Naive thymus-derived CD8-positive, alpha-beta T cell (primary cell): Measurements from ENCODE around the gene KCTD2. TPM values are rescaled to one million over a fixed set of nuclear protein-coding genes. Genes with fewer than 3 reads are reported as not detected.
A peak's percentile ranks its signal among the peaks of the same experiment; 100 is the strongest.

Experiments
- ATAC-seq, 2 donors: fragments of 150-1000 bp; cut with Tn5 transposase in 1 of 2; sonication (Bioruptor Pico), chemical (Tn5 transposase) in 1 of 2; 1 replicate in 1 of 2; 2 replicates in 1 of 2; pipeline ENCODE4 v1.10.0; 2021; ENCODE audit warnings: mild to moderate bottlenecking in 2 of 2, moderate library complexity in 2 of 2
- POLR2A ChIA-PET: fragments of 350-600 bp; sonication (Branson Sonifier 250); formaldehyde crosslinking; loops from one replicate; lab custom pipeline; 2021; ENCODE audit warnings: antibody characterized with exemption; lab: Charles Lee
- DNase-seq, 10 donors: peaks; one replicate each; pipeline versions ENCODE4 v3.0.0 to v3.0.0-alpha.2; 2020 to 2022
- H3K27ac Mint-ChIP-seq, 10 donors: one replicate each; pipeline ENCODE4 v1.8.0; 2020 to 2022; ENCODE audit warnings: mild to moderate bottlenecking in 10 of 10, mixed read lengths in 10 of 10, moderate library complexity in 4 of 10, inconsistent platforms in 1 of 10
- H3K27me3 Mint-ChIP-seq, 5 donors: one replicate each; pipeline ENCODE4 v1.8.0; 2021 to 2022; ENCODE audit warnings: mixed read lengths in 5 of 5
- H3K36me3 Mint-ChIP-seq, 3 donors: one replicate each; pipeline ENCODE4 v1.8.0; 2020 to 2022; ENCODE audit warnings: mixed read lengths in 3 of 3, mild to moderate bottlenecking in 2 of 3, inconsistent platforms in 1 of 3
- H3K4me1 Mint-ChIP-seq, 4 donors: one replicate each; pipeline ENCODE4 v1.8.0; 2021 to 2022; ENCODE audit warnings: mixed read lengths in 4 of 4
- H3K4me3 Mint-ChIP-seq, 10 donors: one replicate each; pipeline ENCODE4 v1.8.0; 2020 to 2022; ENCODE audit warnings: mild to moderate bottlenecking in 10 of 10, mixed read lengths in 10 of 10, moderate library complexity in 6 of 10, inconsistent platforms in 1 of 10
- H3K9me3 Mint-ChIP-seq, 9 donors: one replicate each; pipeline ENCODE4 v1.8.0; 2020 to 2022; ENCODE audit warnings: mixed read lengths in 9 of 9, mild to moderate bottlenecking in 3 of 9, inconsistent platforms in 1 of 9, moderate library complexity in 1 of 9
- polyA plus RNA-seq, 3 donors: library from polyadenylated mRNA; unstranded; fragments of 300-500 nt; fragmentation: Illumina TruSeq; gene quantifications; one replicate each; pipeline ENCODE4 v1.2.3, GENCODE V29; 2021
- total RNA-seq, 8 experiments: library from RNA in 2 of 8; stranded (reverse) in 2 of 8; gene quantifications; one replicate each; pipeline ENCODE4 v1.2.3 and lab custom pipeline; 2021 to 2026

The KCTD2 gene
- total and polyA plus RNA-seq, 5 experiments from 2014 or later, result 6.8 to 28.6 (median 10.9) TPM

DNA sequence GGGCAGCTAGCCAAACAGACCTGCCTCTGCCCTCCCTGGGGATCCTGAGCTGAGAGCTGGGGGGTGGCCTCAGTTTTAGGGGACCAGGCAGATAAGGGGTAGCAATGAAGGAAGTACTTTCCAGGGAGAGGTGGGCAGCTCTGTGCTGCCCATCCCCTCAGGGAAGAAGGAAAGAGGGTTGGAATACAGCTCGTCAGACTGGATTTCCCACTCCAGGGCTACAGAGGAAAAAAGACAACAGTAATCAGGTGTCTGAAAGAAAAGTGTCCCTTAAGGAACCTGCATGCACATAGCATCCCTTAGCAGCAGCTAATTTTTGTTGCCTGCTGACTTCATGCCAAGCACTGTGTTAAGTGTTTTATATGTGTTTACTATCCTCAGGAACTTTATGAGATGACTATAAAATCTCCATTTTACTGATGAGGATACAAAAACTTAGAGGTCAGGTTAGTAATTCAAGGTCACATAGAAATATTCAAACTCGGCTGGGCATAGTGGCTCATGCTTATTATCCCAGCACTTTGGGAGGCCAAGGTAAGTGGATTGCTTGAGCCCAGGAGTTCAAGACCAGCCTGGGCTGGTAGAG, 37.8 kb upstream of the KCTD2 start:
- peaks cover 0 to 5% (median 0%) of the 10 kb centered on the region in 3 donors for H3K36me3 Mint-ChIP-seq
- H3K9me3 Mint-ChIP-seq, result no peaks in the 10 kb centered on the region
- peaks cover 11 to 19% (median 16%) of the 10 kb centered on the region in 4 donors for H3K4me1 Mint-ChIP-seq
- POLR2A ChIA-PET, result interaction anchor here (0.7 to 1.7 kb wide), 5 partner anchors 10 to 102 kb away, joined by 3 to 6 read pairs (median 4); partner anchors contain the start of gene CDR2L
- H3K27ac Mint-ChIP-seq, result peak overlapping the region in 1 of 10 donors; percentile 7
- H3K4me3 Mint-ChIP-seq, result no peak overlapping the region
- peaks cover 0 to 2% (median 0%) of the 10 kb centered on the region in 5 donors for H3K27me3 Mint-ChIP-seq
- DNase-seq (no peak), ATAC-seq (no peak)

DNA sequence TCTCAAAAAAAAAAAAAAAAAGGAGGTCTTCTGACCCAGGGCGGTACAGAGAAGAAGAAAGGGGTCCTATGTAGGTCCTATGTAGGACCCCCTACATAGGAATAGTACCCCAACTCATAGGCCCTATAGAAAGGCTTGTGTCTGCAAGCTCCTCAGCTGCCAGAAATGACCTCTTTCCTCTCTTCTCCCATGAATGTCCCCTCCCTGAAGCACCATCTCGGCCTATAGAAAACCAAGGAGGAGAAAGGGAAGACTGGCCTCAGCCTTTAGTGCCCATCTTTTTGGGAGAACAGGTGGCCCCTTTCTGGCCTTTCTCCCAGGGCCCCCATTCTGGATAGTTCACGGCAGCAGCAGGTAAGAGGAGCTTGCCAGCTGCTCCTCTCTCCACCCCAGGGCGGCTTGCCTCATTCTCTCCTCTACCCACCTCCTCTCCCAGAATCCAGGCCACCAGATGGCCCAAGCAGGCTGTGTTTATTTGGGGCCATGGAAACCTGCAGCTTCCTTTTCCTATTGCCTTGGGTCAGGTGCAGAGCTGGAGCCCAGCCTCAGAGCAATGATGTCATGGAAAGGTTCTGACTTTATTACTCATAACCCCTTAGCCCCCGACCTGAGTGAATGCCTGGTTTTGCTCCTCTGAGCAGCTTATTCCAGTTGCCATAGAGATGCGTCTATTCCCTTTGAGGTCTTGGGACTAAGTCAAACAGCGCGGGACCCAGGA, 36.2 kb upstream of the KCTD2 start:
- POLR2A ChIA-PET, result interaction anchor here (0.5 to 4.0 kb wide), 15 partner anchors 9 to 1742 kb away, joined by 3 to 76 read pairs (median 8); partner anchors contain the start of genes ATP5PD, CDR2L, GGA3 and HID1
- Mint-ChIP-seq H3K4me1 (peaks cover 19 to 28% (median 26%) of the 10 kb centered on the region in 4 donors), H3K27me3 (peaks cover 0 to 2% (median 0%) of the 10 kb centered on the region in 5 donors), H3K36me3 (peaks cover 0 to 8% (median 0%) of the 10 kb centered on the region in 3 donors), H3K4me3 (peak overlapping the region in 7 of 10 donors; percentile 31 to 97 (median 51)), H3K9me3 (no peaks in the 10 kb centered on the region), H3K27ac (peak overlapping the region in 7 of 10 donors; percentile 52 to 96 (median 75))
- DNase-seq (no peak), ATAC-seq (no peak)

DNA sequence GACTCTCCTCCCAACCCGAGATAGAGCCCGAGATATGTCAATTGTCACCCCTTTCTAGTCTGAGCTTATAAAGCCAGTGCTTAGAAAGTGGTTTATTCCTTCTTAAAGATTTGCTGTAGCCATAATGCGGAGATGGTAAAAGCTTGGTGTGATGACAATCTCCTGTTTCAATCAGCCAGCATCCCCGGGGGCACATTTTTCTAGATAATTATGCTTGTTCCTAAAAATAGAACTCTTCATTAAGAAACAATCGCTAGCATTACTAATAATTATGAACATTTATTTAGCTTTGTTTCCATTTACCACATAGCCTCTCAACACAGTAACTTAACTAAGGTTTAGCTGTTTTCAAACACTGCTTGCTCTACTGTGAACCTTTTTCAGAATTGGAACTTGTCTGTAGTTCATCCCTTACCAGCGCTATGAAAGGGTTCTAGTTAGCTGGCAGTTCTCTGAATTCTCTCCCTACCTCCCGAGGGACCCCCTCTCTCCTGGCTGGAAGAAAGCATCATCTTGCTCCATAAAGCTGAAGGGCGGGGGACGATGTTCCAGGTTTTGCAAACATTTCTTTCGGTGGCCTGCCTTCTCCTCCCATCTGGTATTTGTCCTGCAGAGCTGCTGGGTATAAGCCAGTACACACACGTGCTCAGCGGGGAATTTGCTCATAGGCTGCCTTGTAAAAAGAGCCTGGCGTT, 35.5 kb upstream of the KCTD2 start:
- Mint-ChIP-seq H3K27ac (peak overlapping the region in 9 of 10 donors; percentile 8 to 97 (median 94)), H3K9me3 (no peaks in the 10 kb centered on the region), H3K36me3 (peaks cover 0 to 13% (median 0%) of the 10 kb centered on the region in 3 donors), H3K27me3 (no peaks in the 10 kb centered on the region), H3K4me3 (peak overlapping the region; percentile 89 to 97 (median 94)), H3K4me1 (peaks cover 21 to 33% (median 30%) of the 10 kb centered on the region in 4 donors)
- no peak for DNase-seq
- no peak for ATAC-seq
- POLR2A ChIA-PET, result interaction anchor here (0.5 to 4.0 kb wide), 20 partner anchors 8 to 1742 kb away, joined by 3 to 76 read pairs (median 7); partner anchors contain the start of genes ARMC7, ATP5PD, CDR2L and GGA3

DNA sequence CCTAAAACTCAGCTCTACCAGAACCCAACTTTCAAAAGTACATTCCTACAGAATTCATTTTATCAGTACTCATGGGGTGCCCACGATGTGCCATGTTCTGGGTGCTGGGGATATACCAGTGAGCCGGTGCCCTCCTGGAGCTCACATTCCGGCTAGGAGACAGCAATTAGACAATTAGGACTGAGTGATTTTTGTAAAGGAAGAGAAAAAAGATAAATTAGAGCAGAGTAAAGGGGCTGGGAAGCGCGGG, 35.0 kb upstream of the KCTD2 start:
- Mint-ChIP-seq H3K4me3 (peak overlapping the region; percentile 89 to 97 (median 94)), H3K27me3 (no peaks in the 10 kb centered on the region), H3K4me1 (peaks cover 21 to 36% (median 32%) of the 10 kb centered on the region in 4 donors), H3K9me3 (no peaks in the 10 kb centered on the region), H3K27ac (peak overlapping the region; percentile 58 to 97 (median 94)), H3K36me3 (peaks cover 0 to 18% (median 4%) of the 10 kb centered on the region in 3 donors)
- DNase-seq, result no peak
- POLR2A ChIA-PET, result interaction anchor here (0.5 to 4.0 kb wide), 20 partner anchors 13 to 597 kb away, joined by 3 to 76 read pairs (median 12); partner anchors contain the start of genes ARMC7, ATP5PD, CDR2L and GGA3
- no peak for ATAC-seq

DNA sequence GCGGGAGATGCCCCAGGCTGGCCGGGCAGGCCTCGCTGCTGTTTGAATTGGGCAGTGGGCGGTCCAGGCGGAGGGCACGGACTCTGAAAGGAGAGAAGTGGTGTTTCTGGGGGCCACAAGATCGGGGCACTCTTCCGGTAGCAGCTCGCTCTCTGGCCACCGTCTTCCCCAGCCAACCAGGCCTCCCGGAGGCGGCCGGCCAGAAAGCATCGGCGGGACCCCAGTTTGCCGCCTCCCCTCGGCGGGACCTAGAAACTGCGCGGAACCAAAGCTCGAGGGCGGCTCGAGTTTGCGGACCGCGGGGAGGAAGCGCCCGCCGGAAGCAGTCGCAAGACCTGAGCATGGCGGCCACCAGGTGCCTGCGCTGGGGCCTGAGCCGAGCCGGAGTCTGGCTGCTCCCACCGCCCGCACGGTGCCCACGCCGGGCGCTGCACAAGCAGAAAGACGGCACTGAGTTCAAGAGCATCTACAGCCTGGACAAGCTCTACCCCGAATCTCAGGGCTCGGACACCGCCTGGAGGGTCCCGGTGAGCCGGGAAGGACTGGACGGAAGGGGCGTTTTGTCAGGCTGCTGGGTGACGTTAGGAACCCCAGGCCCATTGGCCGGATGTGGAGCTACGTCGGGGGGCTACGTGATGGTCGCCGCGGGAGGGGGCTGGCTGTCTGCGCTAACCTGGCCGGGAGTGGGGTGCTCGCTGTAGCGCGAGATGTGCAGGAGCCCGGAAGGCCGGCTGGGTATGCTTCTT, 34.5 kb upstream of the KCTD2 start, which contains the start of gene MRPL58:
Gene MRPL58, plus strand, starts transcription at position 325 of the 746 bp plus-strand sequence. Its CDS starts 17 bp downstream, at position 342.
- Mint-ChIP-seq H3K27me3 (no peaks in the 10 kb centered on the region), H3K36me3 (peaks cover 0 to 21% (median 4%) of the 10 kb centered on the region in 3 donors), H3K27ac (peak within 1 kb of the TSS; percentile 87 to 97 (median 94)), H3K9me3 (no peaks in the 10 kb centered on the region), H3K4me3 (peak within 1 kb of the TSS; percentile 89 to 97 (median 94)), H3K4me1 (peaks cover 21 to 36% (median 32%) of the 10 kb centered on the region in 4 donors)
- ATAC-seq (peak; percentile 92 to 94), DNase-seq (peak; percentile 62 to 88 (median 78))
- POLR2A ChIA-PET, result interaction anchor here (0.5 to 4.0 kb wide), 29 partner anchors 10 to 597 kb away, joined by 3 to 76 read pairs (median 6); partner anchors contain the start of genes ARMC7, ATP5PD, CDR2L and GGA3

DNA sequence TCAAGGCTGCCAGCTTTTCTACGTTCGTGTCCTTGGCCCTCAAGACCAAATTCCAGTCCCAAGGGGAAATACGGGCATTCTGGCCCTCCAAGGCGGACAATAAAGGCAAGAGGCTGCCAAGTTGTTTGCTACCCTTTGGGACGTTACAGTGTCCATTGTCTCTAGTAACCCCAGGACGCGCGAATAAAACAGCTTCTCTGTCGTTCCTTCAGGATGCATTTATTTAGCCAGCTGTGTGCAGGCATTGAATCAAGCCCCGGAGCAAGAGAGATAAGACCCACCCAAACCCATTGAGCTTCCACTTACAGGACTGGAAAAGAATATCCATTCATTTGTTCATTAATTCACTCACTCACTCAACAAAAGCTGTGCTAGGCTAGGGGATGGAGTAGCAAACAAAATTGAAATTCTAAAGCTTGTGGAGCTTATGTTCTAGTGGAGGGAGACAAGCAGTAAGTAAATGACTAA, 33.9 kb upstream of the KCTD2 start:
- Mint-ChIP-seq H3K27me3 (no peaks in the 10 kb centered on the region), H3K9me3 (no peaks in the 10 kb centered on the region), H3K4me1 (peaks cover 21 to 37% (median 32%) of the 10 kb centered on the region in 4 donors), H3K27ac (peak overlapping the region; percentile 87 to 97 (median 94)), H3K36me3 (peaks cover 0 to 25% (median 4%) of the 10 kb centered on the region in 3 donors), H3K4me3 (peak overlapping the region; percentile 89 to 97 (median 94))
- POLR2A ChIA-PET, result interaction anchor here (0.7 to 4.0 kb wide), 26 partner anchors 10 to 269 kb away, joined by 3 to 76 read pairs (median 6); partner anchors contain the start of genes ARMC7, ATP5PD, CDR2L and HID1
- ATAC-seq, result no peak
- DNase-seq, result no peak

DNA sequence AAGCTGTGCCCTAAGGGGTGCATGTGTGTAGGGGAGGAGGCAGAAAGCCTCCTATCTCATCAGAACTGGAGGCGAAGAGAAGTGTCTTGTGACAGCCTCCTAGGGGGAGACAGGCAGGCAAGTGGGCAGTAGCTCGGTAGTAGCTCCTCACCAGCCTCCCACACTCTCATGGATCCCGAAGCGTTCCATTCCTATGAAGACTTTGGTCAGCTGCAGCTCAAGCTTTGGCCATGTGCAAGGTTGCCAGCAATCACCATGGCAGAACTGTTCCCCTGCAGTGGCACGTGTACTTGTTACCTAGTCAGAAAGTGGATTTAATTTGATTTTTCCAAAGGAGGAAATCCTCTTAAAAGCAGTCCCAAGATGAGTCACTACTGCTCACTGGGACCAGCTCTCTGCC, 27.9 kb upstream of the KCTD2 start:
- ATAC-seq (no peak), DNase-seq (no peak)
- Mint-ChIP-seq H3K27me3 (no peaks in the 10 kb centered on the region), H3K9me3 (no peaks in the 10 kb centered on the region), H3K4me1 (peaks cover 14 to 35% (median 14%) of the 10 kb centered on the region in 4 donors), H3K36me3 (peaks cover 0 to 68% (median 21%) of the 10 kb centered on the region in 3 donors), H3K27ac (peak overlapping the region in 1 of 10 donors; percentile 40), H3K4me3 (no peak overlapping the region)
- POLR2A ChIA-PET, result interaction anchor here (0.6 to 1.2 kb wide), 2 partner anchors 8 to 90 kb away, joined by 3 to 5 read pairs; partner anchors contain the start of gene ARMC7

DNA sequence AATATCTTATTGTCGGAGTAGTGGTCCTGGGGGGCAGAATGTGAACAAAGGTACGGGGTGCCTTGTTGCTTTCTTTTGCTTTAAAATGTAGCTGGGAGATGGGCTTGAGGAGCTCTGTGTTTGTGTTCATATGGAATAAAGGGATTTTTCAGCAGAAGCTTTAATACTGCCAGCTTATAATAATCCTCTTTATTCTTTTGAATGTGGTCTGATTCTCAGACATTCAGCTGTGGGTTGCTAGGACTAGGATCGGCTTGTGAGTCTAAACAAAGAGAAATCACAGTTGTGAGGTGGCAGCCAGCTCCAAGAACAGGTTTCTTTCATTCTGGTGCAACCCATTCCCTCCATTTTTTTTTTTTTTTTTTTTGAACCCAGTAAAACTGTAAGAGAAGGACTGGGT, 27.3 kb upstream of the KCTD2 start:
- Mint-ChIP-seq H3K36me3 (peaks cover 0 to 67% (median 21%) of the 10 kb centered on the region in 3 donors), H3K4me1 (peaks cover 11 to 37% (median 13%) of the 10 kb centered on the region in 4 donors), H3K4me3 (no peak overlapping the region), H3K27ac (peak overlapping the region in 1 of 10 donors; percentile 48), H3K27me3 (no peaks in the 10 kb centered on the region), H3K9me3 (no peaks in the 10 kb centered on the region)
- ATAC-seq (no peak), DNase-seq (no peak)
- POLR2A ChIA-PET, result interaction anchor here (1.2 kb wide), 1 partner anchor 9 kb away, joined by 5 read pairs; no protein-coding TSS in a partner anchor

DNA sequence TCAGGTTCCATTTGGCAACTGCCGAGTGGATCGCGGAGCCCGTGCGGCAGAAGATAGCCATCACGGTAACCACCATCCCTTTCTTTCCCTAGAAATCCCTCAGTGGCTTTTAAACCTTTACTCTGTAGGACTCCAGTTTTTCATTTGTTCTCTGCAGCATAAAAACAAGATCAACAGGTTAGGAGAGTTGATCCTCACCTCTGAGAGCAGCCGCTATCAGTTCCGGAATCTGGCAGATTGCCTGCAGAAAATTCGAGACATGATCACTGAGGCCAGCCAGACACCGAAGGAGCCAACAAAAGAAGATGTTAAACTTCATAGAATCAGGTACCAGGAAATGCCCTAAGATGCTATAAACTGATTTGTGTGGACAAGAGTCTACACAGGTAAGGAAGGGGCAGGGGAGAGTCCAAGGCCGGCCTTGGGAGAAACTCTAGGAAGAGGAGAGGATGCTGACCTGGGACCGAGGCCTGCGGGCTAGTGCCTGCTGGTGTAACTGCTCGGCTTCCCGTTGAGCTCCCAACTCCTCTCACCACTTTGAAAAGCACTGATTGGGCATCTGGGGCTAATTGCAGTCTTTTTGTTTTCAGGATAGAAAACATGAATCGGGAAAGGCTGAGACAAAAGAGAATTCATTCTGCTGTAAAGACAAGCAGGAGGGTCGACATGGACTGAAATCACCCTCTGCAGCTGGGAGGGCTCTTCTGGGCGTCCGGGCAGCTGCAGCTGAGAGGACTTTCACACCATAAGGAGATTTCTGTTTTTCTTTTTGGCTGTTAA, 26.5 kb upstream of the KCTD2 start:
- H3K4me1 Mint-ChIP-seq, result peaks cover 9 to 37% (median 16%) of the 10 kb centered on the region in 4 donors
- POLR2A ChIA-PET, result no interaction called here
- H3K27ac Mint-ChIP-seq, result peak overlapping the region in 1 of 10 donors; percentile 8
- peaks cover 0 to 65% (median 21%) of the 10 kb centered on the region in 3 donors for H3K36me3 Mint-ChIP-seq
- peaks cover 0 to 3% (median 0%) of the 10 kb centered on the region in 9 donors for H3K9me3 Mint-ChIP-seq
- no peak overlapping the region for H3K4me3 Mint-ChIP-seq
- no peaks in the 10 kb centered on the region for H3K27me3 Mint-ChIP-seq
- DNase-seq, result no peak
- ATAC-seq, result no peak

DNA sequence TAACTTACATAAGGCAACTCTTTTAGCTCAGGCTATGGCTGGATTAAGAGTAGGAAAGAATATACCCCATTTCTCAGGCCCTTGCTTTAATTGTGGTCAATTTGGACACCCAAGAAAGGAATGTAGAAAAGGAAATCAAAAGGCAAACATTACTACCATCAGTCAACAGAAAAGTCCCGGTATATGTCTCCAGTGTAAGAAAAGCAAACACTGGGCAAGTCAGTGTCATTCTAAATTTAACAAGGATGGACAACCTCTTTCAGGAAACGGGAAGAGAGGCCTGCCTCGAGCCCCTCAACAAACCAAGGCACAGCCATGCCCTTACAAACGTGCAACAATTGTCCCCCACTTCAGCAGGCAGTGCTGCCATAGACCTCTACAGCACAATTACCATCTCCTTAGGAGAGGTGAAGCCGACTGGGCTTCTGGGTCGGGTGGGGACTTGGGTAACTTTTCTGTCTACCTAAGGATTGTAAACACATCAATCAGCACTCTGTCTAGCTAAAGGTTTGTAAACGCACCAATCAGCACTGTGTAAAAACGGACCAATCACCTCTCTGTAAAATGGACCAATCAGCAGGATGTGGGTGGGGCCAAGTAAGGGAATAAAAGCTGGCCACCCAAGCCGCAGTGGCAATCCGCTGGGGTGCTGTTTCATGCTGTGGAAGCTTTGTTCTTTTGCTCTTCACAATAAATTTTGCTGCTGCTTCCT, 22.2 kb upstream of the KCTD2 start:
- peaks cover 0 to 33% (median 13%) of the 10 kb centered on the region in 3 donors for H3K36me3 Mint-ChIP-seq
- no peaks in the 10 kb centered on the region for H3K27me3 Mint-ChIP-seq
- peak; percentile 46 to 70 for ATAC-seq
- peak overlapping the region in 9 of 10 donors; percentile 8 to 68 (median 59) for H3K4me3 Mint-ChIP-seq
- H3K4me1 Mint-ChIP-seq, result peaks cover 7 to 39% (median 16%) of the 10 kb centered on the region in 4 donors
- POLR2A ChIA-PET, result interaction anchor here (0.6 to 2.6 kb wide), 6 partner anchors 10 to 37 kb away, joined by 3 to 14 read pairs (median 6); partner anchors contain the start of genes ATP5PD, CDR2L and MRPL58
- peak overlapping the region in 9 of 10 donors; percentile 46 to 85 (median 71) for H3K27ac Mint-ChIP-seq
- H3K9me3 Mint-ChIP-seq, result peaks cover 0 to 20% (median 1%) of the 10 kb centered on the region in 9 donors
- peak in 6 of 10 donors; percentile 34 to 62 (median 46) for DNase-seq
